Measurements from ENCODE around the gene FDX1.

DNA sequence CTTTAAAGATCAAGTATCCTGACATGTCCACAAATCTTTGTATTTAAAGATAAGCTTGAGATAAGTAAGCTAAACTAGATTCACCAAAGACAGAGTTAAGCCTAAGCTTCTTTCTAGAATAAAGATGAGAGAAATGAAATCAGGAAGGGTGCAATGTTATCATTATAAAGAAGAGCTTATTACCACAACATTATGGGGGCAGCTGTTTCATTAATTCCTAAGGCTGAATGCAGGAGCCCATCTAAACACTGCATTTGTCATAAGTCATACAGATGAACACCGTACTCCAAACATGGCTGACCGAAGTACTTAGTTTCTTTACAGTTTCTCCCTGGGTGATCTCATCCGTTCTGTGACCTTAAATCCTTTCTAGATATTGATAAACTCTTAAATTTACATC is 16.3 kb downstream of the FDX1 start:
- no peak for TF ChIP-seq GATA2 (IDR thresholded peaks at IDR 0.05; ENCODE audit: low read depth, low read length)
- no peak for TF ChIP-seq GATA3 (IDR thresholded peaks at IDR 0.05; ENCODE audit: low read depth, low read length)
